SK-N-SH (cell line): Measurements from ENCODE around the gene CRAT. TPM values are rescaled to one million over a fixed set of nuclear protein-coding genes. Genes with fewer than 3 reads are reported as not detected.

Experiments
- CTCF ChIA-PET: fragments of 300-600, 350-600 bp; formaldehyde crosslinking; extraction: SDS; loops from one replicate; lab custom pipeline; 2021; lab: Yijun Ruan, JAX
- POLR2A ChIA-PET: fragments of 350-600 bp; sonication (Branson Sonifier 250); formaldehyde crosslinking; extraction: SDS; loops from one replicate; lab custom pipeline; 2020; ENCODE audit warnings: antibody characterized with exemption, inconsistent platforms; lab: Yijun Ruan, JAX
- DNase-seq: peaks from one replicate; pipeline ENCODE4 v3.0.0; 2012
- H2AFZ ChIP-seq: fragments of 200-600 bp; sonication (generic); 2 replicates; pipeline ENCODE4 v1.8.1; 2016; ENCODE audit warnings: antibody characterized with exemption, mild to moderate bottlenecking, low read depth
- H3F3A ChIP-seq: fragments of 200-600 bp; sonication (generic); replicated peaks from 2 replicates; pipeline ENCODE3; 2016; ENCODE audit warnings: antibody characterized with exemption, mild to moderate bottlenecking; ENCODE audit not compliant: insufficient read depth
- H3K27ac ChIP-seq, 2 experiments: fragments of 200-500 bp in 1 of 2; fragments of 200-600 bp in 1 of 2; sonication (Bioruptor generic) in 1 of 2; sonication (generic), shearing (Covaris generic) in 1 of 2; 2 replicates each; pipeline versions ENCODE4 v1.5.1 to v1.6.1; 2014 to 2016; ENCODE audit warnings: low read depth in 2 of 2, inconsistent platforms in 1 of 2, low read length in 1 of 2, mild to moderate bottlenecking in 1 of 2, mixed read lengths in 1 of 2
- H3K27me3 ChIP-seq: fragments of 200-600 bp; sonication (generic), shearing (Covaris generic); 2 replicates; pipeline ENCODE4 v1.6.1; 2016; ENCODE audit warnings: mixed run types; ENCODE audit not compliant: insufficient read depth
- H3K36me3 ChIP-seq, 2 experiments: fragments of 200-500 bp in 1 of 2; fragments of 200-600 bp in 1 of 2; sonication (Bioruptor generic) in 1 of 2; sonication (generic) in 1 of 2; replicated peaks in 1 of 2; 2 replicates each; pipeline versions ENCODE3 to v1.5.1; 2014 to 2016; ENCODE audit warnings: low read length in 1 of 2, mild to moderate bottlenecking in 1 of 2; ENCODE audit not compliant: insufficient read depth in 2 of 2, control insufficient read depth in 1 of 2
- H3K4me1 ChIP-seq, 2 experiments: fragments of 200-500 bp in 1 of 2; fragments of 200-600 bp in 1 of 2; sonication (Bioruptor generic) in 1 of 2; sonication (generic), shearing (Covaris generic) in 1 of 2; 2 replicates each; pipeline versions ENCODE4 v1.5.1 to v1.6.1; 2014 to 2016; ENCODE audit warnings: low read depth in 1 of 2, low read length in 1 of 2, mixed run types in 1 of 2; ENCODE audit not compliant: insufficient read depth in 2 of 2, control insufficient read depth in 1 of 2
- H3K4me2 ChIP-seq: fragments of 200-600 bp; sonication (generic), shearing (Covaris generic); 2 replicates; pipeline ENCODE4 v1.6.1; 2017; ENCODE audit warnings: mixed run types
- H3K4me3 ChIP-seq, 2 experiments: fragments of 200-500 bp in 1 of 2; fragments of 200-600 bp in 1 of 2; sonication (Bioruptor generic) in 1 of 2; sonication (generic), shearing (Covaris generic) in 1 of 2; 2 replicates each; pipeline versions ENCODE4 v1.5.1 to v1.8.1; 2014 to 2016; ENCODE audit warnings: low read depth in 2 of 2, inconsistent platforms in 1 of 2, low read length in 1 of 2, mild to moderate bottlenecking in 1 of 2, mixed read lengths in 1 of 2, moderate library complexity in 1 of 2
- H3K79me2 ChIP-seq: fragments of 200-600 bp; sonication (generic); 2 replicates; pipeline ENCODE4 v1.8.1; 2017; ENCODE audit warnings: mild to moderate bottlenecking; ENCODE audit not compliant: insufficient read depth
- H3K9ac ChIP-seq: fragments of 200-600 bp; sonication (generic); 2 replicates; pipeline ENCODE4 v1.6.1; 2017; ENCODE audit warnings: mixed run types
- H3K9me2 ChIP-seq: fragments of 200-600 bp; sonication (generic); 2 replicates; pipeline ENCODE4 v1.6.1; 2017; ENCODE audit warnings: mixed run types
- H3K9me3 ChIP-seq: fragments of 200-600 bp; sonication (generic); 2 replicates; pipeline ENCODE4 v1.6.1; 2017; ENCODE audit warnings: mixed run types, mild to moderate bottlenecking, moderate library complexity
- H4K20me1 ChIP-seq: fragments of 200-600 bp; sonication (generic); 2 replicates; pipeline ENCODE4 v1.6.1; 2017; ENCODE audit warnings: mild to moderate bottlenecking, mixed run types; ENCODE audit not compliant: insufficient read depth
- EZH2phosphoT487 ChIP-seq: fragments of 200-600 bp; sonication (generic); IDR thresholded peaks from 2 replicates; pipeline ENCODE4 v1.6.1; 2017; ENCODE audit warnings: low read depth, mixed run types, mild to moderate bottlenecking, antibody characterized with exemption, moderate library complexity, borderline replicate concordance
- FOSL2 ChIP-seq: IDR thresholded peaks from 2 replicates; pipeline ENCODE4 v1.4.0; 2012; ENCODE audit warnings: low read depth, mild to moderate bottlenecking, moderate library complexity, borderline replicate concordance
- FOXJ3 ChIP-seq: sonication (generic); formaldehyde crosslinking; IDR thresholded peaks from 2 replicates; pipeline ENCODE4 v1.5.1; 2020; ENCODE audit warnings: mild to moderate bottlenecking, missing genetic modification reagents
- FOXM1 ChIP-seq: IDR thresholded peaks from 2 replicates; pipeline ENCODE4 v1.4.0; 2012; ENCODE audit warnings: low read depth, mild to moderate bottlenecking
- GABPA ChIP-seq: IDR thresholded peaks from 2 replicates; pipeline ENCODE4 v1.4.0; 2012; ENCODE audit warnings: low read depth, mild to moderate bottlenecking
- GATA2 ChIP-seq: sonication (generic); formaldehyde crosslinking; IDR thresholded peaks from 2 replicates; pipeline ENCODE4 v1.5.0; 2020; ENCODE audit warnings: mild to moderate bottlenecking, missing genetic modification reagents
- MXI1 ChIP-seq: IDR thresholded peaks from 2 replicates; pipeline ENCODE4 v1.6.1; 2012; ENCODE audit warnings: mild to moderate bottlenecking, low read depth, low read length, improper control_type of control experiment
- NFIC ChIP-seq: IDR thresholded peaks from 2 replicates; pipeline ENCODE4 v1.4.0; 2012; ENCODE audit warnings: borderline replicate concordance
- POLR2AphosphoS5 ChIP-seq: IDR thresholded peaks from 2 replicates; pipeline ENCODE4 v1.6.1; 2012; ENCODE audit warnings: low read depth, low read length
- RAD21 ChIP-seq: IDR thresholded peaks from 2 replicates; pipeline ENCODE4 v1.6.1; 2012; ENCODE audit warnings: mild to moderate bottlenecking, low read length
- RCOR1 ChIP-seq: fragments of 150-350 bp; IDR thresholded peaks from 2 replicates; pipeline ENCODE4 v1.6.1; 2017; ENCODE audit warnings: antibody characterized with exemption, low read length
- RXRA ChIP-seq: IDR thresholded peaks from 2 replicates; pipeline ENCODE4 v1.4.0; 2012; ENCODE audit warnings: low read depth, mild to moderate bottlenecking, borderline replicate concordance
- SMC3 ChIP-seq: IDR thresholded peaks from 2 replicates; pipeline ENCODE4 v1.6.1; 2012; ENCODE audit warnings: low read depth, low read length, improper control_type of control experiment
- TCF12 ChIP-seq: IDR thresholded peaks from 2 replicates; pipeline ENCODE4 v1.4.0; 2012
- TEAD4 ChIP-seq: IDR thresholded peaks from 2 replicates; pipeline ENCODE4 v1.4.0; 2012; ENCODE audit warnings: mild to moderate bottlenecking, borderline replicate concordance; ENCODE audit not compliant: insufficient read depth
- WGBS: methylation state at CpG from one replicate; pipeline ENCODE4 v1.1.6; 2017; ENCODE audit warnings: low lambda C conversion rate; 5-methylcytosine and 5-hydroxymethylcytosine counted together
- polyA plus RNA-seq, 3 experiments: library from polyadenylated mRNA; depleted of rRNA; stranded (reverse); fragments of >200 nt; gene quantifications; 2 replicates each; pipeline ENCODE4 v1.2.3, GENCODE V29; 2012
- TF ChIP-seq, protein P1 (sequence below): IDR thresholded peaks from 2 replicates; pipeline ENCODE4; 2012
- TF ChIP-seq, protein P2 (sequence below): fragments of 150-350 bp; IDR thresholded peaks from 2 replicates; pipeline ENCODE4 v1.6.1; 2017; ENCODE audit warnings: antibody characterized with exemption, low read length, low read depth, borderline replicate concordance
- TF ChIP-seq, protein P3 (sequence below): fragments of 200-600 bp; sonication (generic); IDR thresholded peaks from 2 replicates; pipeline ENCODE4 v1.6.1; 2017; ENCODE audit warnings: antibody characterized with exemption, mild to moderate bottlenecking, moderate library complexity
- TF ChIP-seq, protein P4 (sequence below): IDR thresholded peaks from 2 replicates; pipeline ENCODE4 v1.4.0; 2012; ENCODE audit warnings: low read depth, borderline replicate concordance
- TF ChIP-seq, protein P5 (sequence below): fragments of 150-350 bp; IDR thresholded peaks from 2 replicates; pipeline ENCODE4 v1.6.1; 2016; ENCODE audit warnings: mild to moderate bottlenecking, low read depth, low read length

Gene CRAT
- polyA plus RNA-seq, 1 of the 3 experiments (the other 2 are of a cell fraction): 44.5 TPM

DNA sequence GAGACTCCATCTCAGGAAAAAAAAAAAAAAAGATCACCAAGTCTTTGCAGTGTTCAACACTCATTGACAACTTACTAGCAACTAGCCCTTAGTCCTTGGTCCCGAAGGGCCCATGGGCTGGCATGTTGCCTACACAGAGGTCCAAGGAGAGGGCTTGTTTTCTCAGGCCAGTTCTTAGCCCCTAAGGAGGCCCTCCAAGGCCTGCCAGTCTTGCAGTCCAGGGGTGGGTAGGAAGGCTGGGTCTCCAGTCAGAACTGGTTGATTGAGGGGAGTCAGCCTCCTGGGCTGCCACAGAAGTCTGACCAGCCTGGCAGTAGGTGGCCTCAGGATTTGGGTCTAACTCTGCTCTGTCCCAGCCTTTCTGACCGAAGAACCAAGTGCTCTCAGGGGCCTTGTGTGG lies 34.7 kb upstream of the CRAT start:
- Histone ChIP-seq H3K79me2 (peaks cover 64% of the 10 kb centered on the region), H3K4me2 (peak overlapping the region; percentile 51; the same call in 1 of the 2 replicates), H3F3A (peaks cover 18% of the 10 kb centered on the region), H3K4me1 (peaks cover 44 to 53% of the 10 kb centered on the region in 2 experiments; a peak in 3 of 4 replicates), H3K36me3 (peaks cover 30 to 38% of the 10 kb centered on the region in 2 experiments), H3K9me2 (no peaks in the 10 kb centered on the region), H3K4me3 (no peak overlapping the region), H2AFZ (no peak overlapping the region), H3K9ac (peak overlapping the region; percentile 58), H4K20me1 (no peaks in the 10 kb centered on the region), H3K27me3 (no peaks in the 10 kb centered on the region), H3K27ac (peak overlapping the region; percentile 14 to 84; a peak in 3 of 4 replicates), H3K9me3 (no peaks in the 10 kb centered on the region)
- POLR2A ChIA-PET: no interaction called here
- WGBS: 89% methylated on average over 1 of the region's 2 CpGs
- no peak for TF ChIP-seq MXI1
- no peak for TF ChIP-seq SMC3
- TF ChIP-seq, protein P1, sequence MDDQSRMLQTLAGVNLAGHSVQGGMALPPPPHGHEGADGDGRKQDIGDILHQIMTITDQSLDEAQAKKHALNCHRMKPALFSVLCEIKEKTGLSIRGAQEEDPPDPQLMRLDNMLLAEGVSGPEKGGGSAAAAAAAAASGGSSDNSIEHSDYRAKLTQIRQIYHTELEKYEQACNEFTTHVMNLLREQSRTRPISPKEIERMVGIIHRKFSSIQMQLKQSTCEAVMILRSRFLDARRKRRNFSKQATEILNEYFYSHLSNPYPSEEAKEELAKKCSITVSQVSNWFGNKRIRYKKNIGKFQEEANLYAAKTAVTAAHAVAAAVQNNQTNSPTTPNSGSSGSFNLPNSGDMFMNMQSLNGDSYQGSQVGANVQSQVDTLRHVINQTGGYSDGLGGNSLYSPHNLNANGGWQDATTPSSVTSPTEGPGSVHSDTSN: no peak
- no peak for TF ChIP-seq POLR2AphosphoS5
- TF ChIP-seq TCF12: no peak
- TF ChIP-seq, protein P2, sequence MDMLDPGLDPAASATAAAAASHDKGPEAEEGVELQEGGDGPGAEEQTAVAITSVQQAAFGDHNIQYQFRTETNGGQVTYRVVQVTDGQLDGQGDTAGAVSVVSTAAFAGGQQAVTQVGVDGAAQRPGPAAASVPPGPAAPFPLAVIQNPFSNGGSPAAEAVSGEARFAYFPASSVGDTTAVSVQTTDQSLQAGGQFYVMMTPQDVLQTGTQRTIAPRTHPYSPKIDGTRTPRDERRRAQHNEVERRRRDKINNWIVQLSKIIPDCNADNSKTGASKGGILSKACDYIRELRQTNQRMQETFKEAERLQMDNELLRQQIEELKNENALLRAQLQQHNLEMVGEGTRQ: no peak
- TF ChIP-seq FOXM1: no peak
- no peak for TF ChIP-seq RAD21
- TF ChIP-seq, protein P3, sequence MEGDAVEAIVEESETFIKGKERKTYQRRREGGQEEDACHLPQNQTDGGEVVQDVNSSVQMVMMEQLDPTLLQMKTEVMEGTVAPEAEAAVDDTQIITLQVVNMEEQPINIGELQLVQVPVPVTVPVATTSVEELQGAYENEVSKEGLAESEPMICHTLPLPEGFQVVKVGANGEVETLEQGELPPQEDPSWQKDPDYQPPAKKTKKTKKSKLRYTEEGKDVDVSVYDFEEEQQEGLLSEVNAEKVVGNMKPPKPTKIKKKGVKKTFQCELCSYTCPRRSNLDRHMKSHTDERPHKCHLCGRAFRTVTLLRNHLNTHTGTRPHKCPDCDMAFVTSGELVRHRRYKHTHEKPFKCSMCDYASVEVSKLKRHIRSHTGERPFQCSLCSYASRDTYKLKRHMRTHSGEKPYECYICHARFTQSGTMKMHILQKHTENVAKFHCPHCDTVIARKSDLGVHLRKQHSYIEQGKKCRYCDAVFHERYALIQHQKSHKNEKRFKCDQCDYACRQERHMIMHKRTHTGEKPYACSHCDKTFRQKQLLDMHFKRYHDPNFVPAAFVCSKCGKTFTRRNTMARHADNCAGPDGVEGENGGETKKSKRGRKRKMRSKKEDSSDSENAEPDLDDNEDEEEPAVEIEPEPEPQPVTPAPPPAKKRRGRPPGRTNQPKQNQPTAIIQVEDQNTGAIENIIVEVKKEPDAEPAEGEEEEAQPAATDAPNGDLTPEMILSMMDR: no peak
- no peak for TF ChIP-seq GABPA
- TF ChIP-seq RXRA: no peak
- TF ChIP-seq TEAD4: no peak
- TF ChIP-seq, protein P4, sequence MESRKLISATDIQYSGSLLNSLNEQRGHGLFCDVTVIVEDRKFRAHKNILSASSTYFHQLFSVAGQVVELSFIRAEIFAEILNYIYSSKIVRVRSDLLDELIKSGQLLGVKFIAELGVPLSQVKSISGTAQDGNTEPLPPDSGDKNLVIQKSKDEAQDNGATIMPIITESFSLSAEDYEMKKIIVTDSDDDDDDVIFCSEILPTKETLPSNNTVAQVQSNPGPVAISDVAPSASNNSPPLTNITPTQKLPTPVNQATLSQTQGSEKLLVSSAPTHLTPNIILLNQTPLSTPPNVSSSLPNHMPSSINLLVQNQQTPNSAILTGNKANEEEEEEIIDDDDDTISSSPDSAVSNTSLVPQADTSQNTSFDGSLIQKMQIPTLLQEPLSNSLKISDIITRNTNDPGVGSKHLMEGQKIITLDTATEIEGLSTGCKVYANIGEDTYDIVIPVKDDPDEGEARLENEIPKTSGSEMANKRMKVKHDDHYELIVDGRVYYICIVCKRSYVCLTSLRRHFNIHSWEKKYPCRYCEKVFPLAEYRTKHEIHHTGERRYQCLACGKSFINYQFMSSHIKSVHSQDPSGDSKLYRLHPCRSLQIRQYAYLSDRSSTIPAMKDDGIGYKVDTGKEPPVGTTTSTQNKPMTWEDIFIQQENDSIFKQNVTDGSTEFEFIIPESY: no peak
- TF ChIP-seq, protein P5, sequence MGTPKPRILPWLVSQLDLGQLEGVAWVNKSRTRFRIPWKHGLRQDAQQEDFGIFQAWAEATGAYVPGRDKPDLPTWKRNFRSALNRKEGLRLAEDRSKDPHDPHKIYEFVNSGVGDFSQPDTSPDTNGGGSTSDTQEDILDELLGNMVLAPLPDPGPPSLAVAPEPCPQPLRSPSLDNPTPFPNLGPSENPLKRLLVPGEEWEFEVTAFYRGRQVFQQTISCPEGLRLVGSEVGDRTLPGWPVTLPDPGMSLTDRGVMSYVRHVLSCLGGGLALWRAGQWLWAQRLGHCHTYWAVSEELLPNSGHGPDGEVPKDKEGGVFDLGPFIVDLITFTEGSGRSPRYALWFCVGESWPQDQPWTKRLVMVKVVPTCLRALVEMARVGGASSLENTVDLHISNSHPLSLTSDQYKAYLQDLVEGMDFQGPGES: no peak
- no peak for TF ChIP-seq GATA2 (CRISPR knock-in tag)
- no peak for TF ChIP-seq EZH2phosphoT487
- TF ChIP-seq RCOR1: no peak
- no peak for TF ChIP-seq NFIC
- no peak for TF ChIP-seq FOXJ3
- TF ChIP-seq FOSL2: no peak
- CTCF ChIA-PET: interaction anchor here (1.0 to 10.9 kb wide), 4 partner anchors 20 to 479 kb away, joined by 3 to 235 read pairs (median 111); no protein-coding TSS in a partner anchor
- DNase-seq: no peak
